Kidney (tissue), 14 donors: ENCODE results near the gene ARHGAP22. TPM values are rescaled to one million over a fixed set of nuclear protein-coding genes. Genes with fewer than 3 reads are reported as not detected.

Experiments
- DNase-seq, 5 donors: peaks; one replicate each; pipeline ENCODE4 v3.0.0-alpha.2; 2013 to 2020
- FAIRE-seq: peaks from 2 replicates; lab custom pipeline; 2012; peaks lifted over from hg19 to GRCh38; lab: Jason Lieb, UNC
- H3K27ac ChIP-seq, 2 donors: one replicate each; pipeline ENCODE4 v1.7.0; 2013; ENCODE audit warnings: low read depth in 2 of 2, low read length in 2 of 2, inconsistent platforms in 1 of 2
- H3K27me3 ChIP-seq: one replicate; pipeline ENCODE4 v1.7.1; 2013; ENCODE audit warnings: low read length, inconsistent platforms; ENCODE audit not compliant: control insufficient read depth, insufficient read depth
- H3K36me3 ChIP-seq, 3 donors: one replicate each; pipeline versions ENCODE4 v1.7.0 to v1.7.1; 2013; ENCODE audit warnings: low read length in 3 of 3, control low read depth in 1 of 3, inconsistent platforms in 1 of 3; ENCODE audit not compliant: insufficient read depth in 3 of 3, control insufficient read depth in 2 of 3
- H3K4me1 ChIP-seq, 3 donors: one replicate each; pipeline versions ENCODE4 v1.7.0 to v1.7.1; 2013; ENCODE audit warnings: low read length in 3 of 3, inconsistent platforms in 1 of 3, low read depth in 1 of 3; ENCODE audit not compliant: control insufficient read depth in 2 of 3, insufficient read depth in 2 of 3
- H3K4me3 ChIP-seq, 3 donors: one replicate each; pipeline versions ENCODE4 v1.7.0 to v1.8.1; 2013; ENCODE audit warnings: low read length in 3 of 3, control low read depth in 1 of 3, inconsistent platforms in 1 of 3
- H3K9ac ChIP-seq, 3 donors: one replicate each; pipeline versions ENCODE4 v1.7.0 to v1.7.1; 2013; ENCODE audit warnings: low read length in 3 of 3, control low read depth in 1 of 3, inconsistent platforms in 1 of 3
- H3K9me3 ChIP-seq, 3 donors: one replicate each; pipeline versions ENCODE4 v1.7.0 to v1.7.1; 2013; ENCODE audit warnings: low read length in 3 of 3, control low read depth in 1 of 3, inconsistent platforms in 1 of 3; ENCODE audit not compliant: control insufficient read depth in 2 of 3, insufficient read depth in 1 of 3
- CTCF ChIP-seq: IDR thresholded peaks from 3 replicates; pipeline ENCODE4 v1.5.1; 2012; ENCODE audit warnings: mild to moderate bottlenecking, moderate library complexity, borderline replicate concordance; ENCODE audit not compliant: insufficient read depth; ENCODE audit errors: extremely low read depth
- intact Hi-C: fragments of 100-400 bp; cut with DNase I; formaldehyde crosslinking; loops from one replicate; pipeline ENCODE4 v1.11.1; 2022
- polyA plus RNA-seq: library from polyadenylated mRNA; stranded (reverse); fragments of 350-450 nt; fragmentation: Illumina TruSeq; extraction: RNeasy Lipid Tissue Mini Kit (QIAGEN cat#74804); gene quantifications from one replicate; pipeline ENCODE4 v1.2.3, GENCODE V29; 2014; ENCODE audit warnings: low read depth, low replicate concordance; ENCODE audit not compliant: insufficient read depth
- total RNA-seq: library from RNA; stranded (reverse); fragmentation: NEBNext Ultra II Directional; extraction: Animal tissue kit (Norgen Biotek cat#: 25700); gene quantifications from one replicate; pipeline ENCODE4 v1.2.1, GENCODE V29; 2021
- donor health status: control.
- donor health status: control.
- donor health status: control.
- donor health status: control.
- donor health status: control.
- donor health status: DM: yes; HTN: yes; CAD: no.
- donor health status: Normal renal cell carcinoma (clear cell type).

Gene ARHGAP22
- total and polyA plus RNA-seq, 2 donors from 2014 or later, result 0.62 to 6.6 TPM

- no peak overlapping the region for H3K27ac ChIP-seq
- H3K9me3 ChIP-seq, result peaks cover 0 to 5% (median 3%) of the 10 kb centered on the region in 3 donors
- no peak for DNase-seq
- no peak overlapping the region for H3K4me3 ChIP-seq
- intact Hi-C loops, result no loop called here
- H3K36me3 ChIP-seq, result no peaks in the 10 kb centered on the region
- H3K27me3 ChIP-seq, result no peaks in the 10 kb centered on the region
- no peak for FAIRE-seq
- H3K9ac ChIP-seq, result no peak overlapping the region
- H3K4me1 ChIP-seq, result no peaks in the 10 kb centered on the region
- no peak for TF ChIP-seq CTCF
These were observed 88.0 kb downstream of the ARHGAP22 start for GRCh38 chr10:48516911-48517310.

GRCh38 chr10:48514916-48515315, 90.0 kb downstream of the ARHGAP22 start:
- intact Hi-C loops, result no loop called here
- no peak overlapping the region for H3K27ac ChIP-seq
- no peaks in the 10 kb centered on the region for H3K36me3 ChIP-seq
- no peaks in the 10 kb centered on the region for H3K4me1 ChIP-seq
- H3K4me3 ChIP-seq, result no peak overlapping the region
- H3K9ac ChIP-seq, result no peak overlapping the region
- no peak for DNase-seq
- H3K27me3 ChIP-seq, result no peaks in the 10 kb centered on the region
- peaks cover 0 to 5% (median 3%) of the 10 kb centered on the region in 3 donors for H3K9me3 ChIP-seq
- no peak for TF ChIP-seq CTCF
- FAIRE-seq, result peak; percentile 17

- intact Hi-C loops, result no loop called here
- TF ChIP-seq CTCF, result no peak
- DNase-seq (no peak), FAIRE-seq (no peak)
- Histone ChIP-seq H3K9ac (no peak overlapping the region), H3K27ac (no peak overlapping the region), H3K4me1 (no peaks in the 10 kb centered on the region), H3K27me3 (no peaks in the 10 kb centered on the region), H3K36me3 (no peaks in the 10 kb centered on the region), H3K9me3 (peaks cover 0 to 5% (median 3%) of the 10 kb centered on the region in 3 donors), H3K4me3 (no peak overlapping the region)
These were observed 90.6 kb downstream of the ARHGAP22 start for GRCh38 chr10:48514255-48514654.

DNA sequence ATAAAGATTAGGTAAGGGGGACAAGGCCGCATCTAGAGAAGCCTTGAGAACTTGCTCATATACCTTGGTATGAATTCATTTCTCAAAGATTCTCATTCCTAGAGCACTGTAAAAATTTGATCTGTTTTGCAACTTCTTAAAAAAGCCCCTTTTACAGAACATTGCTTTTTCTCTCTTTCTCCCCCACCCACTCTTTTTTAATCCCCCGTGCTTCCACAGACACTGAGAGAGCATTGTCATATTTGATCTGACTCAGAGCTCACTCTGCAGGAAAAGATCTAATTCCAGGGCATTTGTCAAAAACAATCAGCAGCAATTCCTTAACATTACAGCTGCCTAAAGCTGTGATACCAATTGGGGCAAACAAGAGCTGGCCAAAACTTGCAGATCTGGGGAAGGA, 92.0 kb downstream of the ARHGAP22 start:
- Histone ChIP-seq H3K27ac (no peak overlapping the region), H3K9me3 (peaks cover 0 to 5% (median 3%) of the 10 kb centered on the region in 3 donors), H3K9ac (no peak overlapping the region), H3K36me3 (no peaks in the 10 kb centered on the region), H3K27me3 (no peaks in the 10 kb centered on the region), H3K4me1 (no peaks in the 10 kb centered on the region), H3K4me3 (no peak overlapping the region)
- FAIRE-seq (no peak), DNase-seq (no peak)
- TF ChIP-seq CTCF, result no peak
- intact Hi-C loops, result no loop called here
